Eye (tissue), 1 donor: ENCODE results near the gene APOBEC3F.
"Not testable (repeated sequence)": the region's sequence is repeated elsewhere in the genome, so short reads cannot be mapped to it uniquely, and the experiment has no call there.

ENCODE experiments used
- DNase-seq: peaks from one replicate; pipeline ENCODE4 v3.0.0-alpha.2; 2015

APOBEC3F gene

DNA sequence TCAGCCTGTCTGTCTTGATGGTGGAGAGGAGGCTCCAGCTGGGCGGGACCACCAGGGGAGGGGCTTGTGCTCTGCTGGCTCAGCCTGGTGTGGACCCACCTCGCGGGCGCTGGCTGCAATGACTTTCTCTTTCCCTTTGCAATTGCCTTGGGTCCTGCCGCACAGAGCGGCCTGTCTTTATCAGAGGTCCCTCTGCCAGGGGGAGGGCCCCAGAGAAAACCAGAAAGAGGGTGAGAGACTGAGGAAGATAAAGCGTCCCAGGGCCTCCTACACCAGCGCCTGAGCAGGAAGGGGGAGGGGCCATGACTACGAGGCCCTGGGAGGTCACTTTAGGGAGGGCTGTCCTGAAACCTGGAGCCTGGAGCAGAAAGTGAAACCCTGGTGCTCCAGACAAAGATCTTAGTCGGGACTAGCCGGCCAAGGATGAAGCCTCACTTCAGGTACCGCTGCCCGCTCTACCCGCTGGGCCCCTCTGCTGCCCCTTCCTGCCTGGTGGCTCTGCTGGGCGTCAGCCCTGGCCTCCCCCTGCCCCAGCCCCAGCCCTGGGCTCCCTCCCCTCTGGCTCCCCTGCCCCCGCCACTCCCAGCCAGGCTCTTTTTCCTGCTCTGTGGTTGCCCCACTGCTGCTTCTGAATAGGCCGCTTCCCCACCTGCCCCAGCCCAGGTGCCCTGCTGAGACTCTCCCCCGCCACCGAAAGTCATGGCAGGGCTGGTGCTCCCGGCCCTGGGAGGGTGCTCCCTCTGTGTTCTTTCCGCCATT, at the start of gene APOBEC3F:
APOBEC3F (plus strand) TSS at position 327 of the 759 bp plus-strand sequence; CDS start at position 424, 97 bp downstream.
- peak; percentile 56 for DNase-seq

DNA sequence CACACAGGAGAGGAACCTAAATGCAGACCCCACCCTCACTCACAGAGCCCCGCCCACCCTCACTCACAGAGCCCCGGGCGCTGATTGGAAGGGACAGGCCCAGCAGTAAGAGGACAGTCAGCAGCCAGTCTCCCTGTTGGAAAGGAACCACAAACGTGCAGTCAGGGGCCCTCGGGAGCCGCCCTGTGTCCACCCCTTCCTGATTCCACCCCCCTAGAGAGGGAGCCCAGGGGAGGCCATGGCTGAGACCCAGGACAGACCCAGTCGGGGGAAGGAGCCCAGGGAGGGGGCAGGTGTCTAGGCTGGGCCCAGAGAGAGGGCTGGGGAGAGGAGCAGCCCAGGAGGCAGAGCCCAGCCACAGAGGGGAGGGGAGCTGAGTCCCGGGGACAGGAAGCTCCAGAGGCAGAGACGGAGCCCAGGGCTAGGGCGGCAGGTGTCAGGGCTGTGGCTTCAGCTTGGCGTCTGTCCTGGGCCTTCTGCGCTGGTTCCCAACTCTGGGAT, 47.7 kb upstream of the APOBEC3F start:
- peak; percentile 69 for DNase-seq

DNA sequence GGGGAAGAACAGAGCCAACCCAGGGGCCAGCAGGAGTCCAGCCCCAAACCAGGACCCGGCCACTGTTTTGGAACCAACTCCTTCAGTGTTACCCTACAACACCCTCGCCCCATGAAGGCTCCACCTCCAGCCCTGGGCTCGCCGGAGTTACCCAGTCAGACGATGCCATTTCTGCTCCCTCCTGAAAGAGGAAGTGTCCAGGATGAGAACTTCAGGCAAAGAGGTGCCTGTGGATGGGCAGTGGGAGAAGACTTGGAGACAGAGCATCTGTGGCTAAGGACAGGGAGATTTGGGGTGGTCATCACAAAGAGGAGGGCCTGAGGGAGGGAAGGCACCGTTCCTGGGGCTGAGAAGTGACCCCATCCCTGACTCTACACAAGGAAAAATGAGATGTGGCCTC, 44.6 kb upstream of the APOBEC3F start:
- DNase-seq, result no peak

DNA sequence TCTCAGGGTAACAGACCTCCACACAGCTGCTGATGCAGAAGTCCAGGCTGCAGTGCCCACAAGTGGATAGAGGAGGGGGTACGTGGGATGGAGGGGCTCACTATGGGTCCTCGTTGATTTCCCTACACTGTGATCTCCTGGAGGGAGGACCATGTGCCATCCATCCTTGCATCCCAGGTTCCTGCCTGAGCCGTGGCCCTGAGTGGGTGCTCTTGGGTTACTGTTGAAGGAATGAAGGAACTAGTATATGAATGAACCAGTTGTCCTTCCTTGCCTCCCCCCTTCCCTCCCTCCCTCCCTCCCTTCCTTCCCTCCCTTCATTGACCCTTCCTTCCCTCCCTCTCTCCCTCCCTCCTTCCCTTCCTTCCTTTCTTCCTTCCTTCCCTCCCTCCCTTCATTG, 43.1 kb upstream of the APOBEC3F start:
- DNase-seq, result no peak

DNA sequence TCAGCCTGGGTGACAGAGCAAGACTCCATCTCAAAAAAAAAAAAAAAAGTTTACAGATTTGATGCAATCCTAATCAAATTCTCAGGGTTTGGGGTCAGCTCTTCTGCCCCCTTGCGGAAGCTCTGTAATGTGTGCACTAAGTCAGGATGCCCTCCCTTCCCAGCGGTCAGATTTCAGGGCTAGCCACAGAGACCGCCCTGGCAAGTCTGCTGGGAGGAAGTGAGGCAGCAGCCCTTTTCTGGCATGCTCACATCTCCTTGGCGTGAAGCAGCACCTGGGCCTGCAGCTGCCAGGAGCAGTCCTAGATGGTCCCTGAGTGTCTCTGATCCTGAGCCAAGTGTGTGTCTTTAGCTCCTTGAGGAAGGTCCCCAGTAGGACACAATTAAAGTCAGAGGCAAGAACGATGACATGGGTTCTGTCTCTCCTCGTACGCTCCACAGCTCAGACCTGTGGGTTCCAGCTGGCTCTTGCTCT, 37.5 kb upstream of the APOBEC3F start:
- peak; percentile 89 for DNase-seq

DNA sequence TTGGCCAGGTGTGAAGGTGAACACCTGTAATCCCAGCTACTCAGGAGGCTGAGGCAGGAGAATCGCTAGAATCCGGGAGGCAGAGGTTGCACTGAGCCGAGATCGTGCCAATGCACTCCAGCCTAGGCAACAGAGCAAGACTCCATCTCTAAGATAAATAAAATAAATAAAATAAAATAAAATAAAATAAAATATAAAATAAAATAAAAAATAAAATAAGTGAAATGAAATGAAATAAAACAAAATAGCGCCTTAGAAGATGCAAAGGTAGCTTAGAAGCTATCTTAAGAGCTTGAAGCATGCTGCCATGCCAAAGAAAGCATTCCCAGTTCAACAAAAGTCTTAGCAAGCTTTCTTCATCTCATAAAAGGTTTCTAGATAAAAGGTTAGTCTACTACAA, 33.5 kb upstream of the APOBEC3F start:
- no peak for DNase-seq

DNA sequence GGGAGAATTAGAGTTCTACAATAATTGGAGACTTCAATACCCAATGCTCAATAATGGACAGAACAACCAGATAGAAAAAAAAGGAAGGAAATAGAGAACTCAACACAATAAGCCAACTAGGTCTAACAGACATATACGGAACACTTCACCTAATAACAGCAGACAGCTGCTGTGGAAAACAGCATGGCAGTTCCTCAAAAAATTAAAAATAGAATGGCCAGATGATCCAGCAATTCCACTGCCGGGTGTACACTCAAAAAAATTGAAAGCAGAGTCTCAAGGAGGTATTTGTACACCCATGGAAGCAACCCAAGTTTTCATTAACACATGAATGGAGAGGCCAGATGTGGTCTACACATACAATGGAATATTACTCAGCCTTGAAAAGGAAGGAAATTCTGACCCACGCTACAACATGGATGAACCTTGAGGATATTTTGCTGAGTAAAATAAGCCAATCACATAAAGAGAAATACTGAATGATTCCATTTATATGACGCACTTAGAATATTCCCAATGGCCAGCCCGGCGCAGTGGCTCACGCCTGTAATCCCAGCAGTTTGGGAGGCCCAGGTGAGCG, 32.3 kb upstream of the APOBEC3F start:
- not testable (repeated sequence) for DNase-seq

DNA sequence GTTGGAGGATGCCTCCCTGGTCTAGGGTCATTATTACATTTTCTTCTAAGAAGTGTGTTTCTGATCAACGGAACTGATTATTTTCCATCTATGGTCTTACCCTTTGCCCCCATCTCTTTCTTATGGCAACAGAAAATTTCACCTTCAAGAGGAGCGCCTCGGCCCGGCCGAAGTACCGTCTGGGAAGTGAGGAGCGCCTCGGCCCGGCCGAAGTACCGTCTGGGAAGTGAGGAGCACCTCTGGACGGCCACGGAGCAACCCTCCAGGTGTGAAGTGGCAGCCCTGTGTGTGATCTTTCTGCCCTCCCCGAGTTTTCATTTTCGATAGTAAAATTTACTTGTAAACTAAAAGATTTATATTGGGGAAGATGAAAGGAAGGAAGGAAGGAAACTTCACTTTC, 29.7 kb upstream of the APOBEC3F start:
- no peak for DNase-seq

DNA sequence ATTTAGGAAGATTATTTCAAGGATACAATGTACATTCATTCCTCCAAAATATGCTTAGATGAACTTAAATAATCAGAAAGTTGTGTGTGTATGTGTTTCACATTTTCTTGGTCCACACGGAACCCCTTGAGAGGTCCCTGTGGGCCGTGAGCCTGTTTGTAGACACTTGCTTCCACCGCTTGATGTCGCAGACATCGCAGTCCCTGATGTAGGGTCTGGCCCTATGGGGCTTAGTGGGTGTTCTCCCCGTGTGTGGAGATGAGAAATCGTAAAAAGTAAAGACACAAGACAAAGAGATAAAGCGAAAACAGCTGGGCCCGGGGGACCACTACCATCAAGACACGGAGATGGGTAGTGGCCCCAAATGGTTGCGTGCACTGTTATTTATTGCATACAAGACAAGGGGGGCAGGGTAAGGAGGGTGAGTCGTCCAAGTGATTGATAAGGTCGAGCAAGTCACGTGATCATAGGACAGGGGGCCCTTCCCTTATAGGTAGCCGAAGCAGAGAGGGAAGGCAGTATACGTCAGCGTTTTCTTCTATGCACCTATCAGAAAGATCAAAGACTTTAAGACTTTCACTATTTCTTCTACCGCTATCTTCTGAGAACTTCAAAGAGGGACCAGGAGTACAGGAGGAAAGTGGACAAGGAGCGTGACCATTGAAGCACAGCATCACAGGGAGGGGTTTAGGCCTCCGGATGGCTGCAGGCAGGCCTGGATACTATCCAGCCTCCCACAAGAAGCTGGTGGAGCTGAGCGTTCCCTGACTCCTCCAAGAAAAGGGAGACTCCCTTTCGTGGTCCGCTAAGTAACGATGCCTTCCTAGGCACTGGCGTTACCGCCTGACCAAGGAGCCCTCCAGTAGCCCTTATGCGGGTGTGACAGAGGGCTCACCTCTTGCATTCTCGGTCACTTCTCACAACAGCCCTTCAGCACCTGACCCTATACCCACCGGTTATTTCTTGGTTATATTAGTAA, 27.8 kb upstream of the APOBEC3F start:
- no peak for DNase-seq

DNA sequence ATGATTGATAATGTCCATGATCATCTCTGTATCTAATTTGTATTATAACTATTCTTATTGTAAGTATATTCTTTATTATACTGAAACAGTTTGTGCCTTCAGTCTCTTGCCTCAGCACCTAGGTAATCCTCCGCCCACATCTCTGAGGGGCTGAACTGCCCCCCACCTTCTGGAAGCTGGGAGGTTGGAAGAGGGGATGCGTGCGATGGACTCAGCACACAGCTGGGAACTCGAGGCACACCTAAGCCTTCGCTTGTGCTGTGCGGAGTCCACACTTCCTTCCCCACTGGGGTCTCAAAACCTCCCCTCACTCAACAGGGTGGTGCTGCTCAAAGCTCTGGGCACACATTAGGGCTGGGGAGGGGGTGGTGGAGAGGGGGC, 27.1 kb upstream of the APOBEC3F start:
- not testable (repeated sequence) for DNase-seq

DNA sequence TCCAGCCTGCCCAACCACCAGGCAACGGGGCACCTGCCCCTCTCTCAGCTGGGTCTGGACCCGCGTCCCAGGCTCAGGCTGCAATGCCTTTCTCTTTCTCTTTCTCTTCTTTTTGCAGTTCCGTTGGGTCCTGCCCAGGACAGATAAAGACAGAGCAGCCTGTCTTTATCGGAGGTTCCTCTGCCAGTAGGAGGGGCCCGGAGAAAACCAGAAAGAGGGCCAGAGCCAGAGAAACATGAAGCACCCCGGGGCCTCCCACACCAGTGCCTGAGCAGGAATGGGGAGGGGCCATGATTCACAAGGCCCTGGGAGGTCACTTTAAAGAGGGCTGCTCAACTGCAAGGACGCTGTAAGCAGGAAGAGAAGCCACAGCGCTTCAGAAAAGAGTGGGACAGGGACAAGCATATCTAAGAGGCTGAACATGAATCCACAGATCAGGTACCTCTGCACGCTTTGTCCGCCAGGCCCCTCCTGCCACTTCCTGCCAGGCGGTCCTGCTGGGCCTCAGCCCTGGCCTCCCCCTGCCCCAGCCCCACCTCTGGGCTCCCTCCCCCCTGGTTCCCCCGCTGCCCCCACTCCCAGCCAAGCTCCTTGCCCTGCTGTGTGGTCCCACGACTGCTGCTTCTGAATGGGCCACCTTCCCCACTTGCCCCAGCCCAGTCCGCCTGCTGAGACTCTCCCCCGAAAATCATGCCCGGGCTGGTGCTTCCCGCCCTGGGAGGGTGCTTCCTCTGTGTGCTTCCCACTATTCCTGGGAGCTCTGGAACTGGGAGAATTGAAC, 26.5 kb upstream of the APOBEC3F start, which contains the start of gene APOBEC3C:
APOBEC3C (plus strand) TSS at position 316 of the 781 bp plus-strand sequence; CDS start at position 422, 106 bp downstream.
- peak; percentile 81 for DNase-seq

DNA sequence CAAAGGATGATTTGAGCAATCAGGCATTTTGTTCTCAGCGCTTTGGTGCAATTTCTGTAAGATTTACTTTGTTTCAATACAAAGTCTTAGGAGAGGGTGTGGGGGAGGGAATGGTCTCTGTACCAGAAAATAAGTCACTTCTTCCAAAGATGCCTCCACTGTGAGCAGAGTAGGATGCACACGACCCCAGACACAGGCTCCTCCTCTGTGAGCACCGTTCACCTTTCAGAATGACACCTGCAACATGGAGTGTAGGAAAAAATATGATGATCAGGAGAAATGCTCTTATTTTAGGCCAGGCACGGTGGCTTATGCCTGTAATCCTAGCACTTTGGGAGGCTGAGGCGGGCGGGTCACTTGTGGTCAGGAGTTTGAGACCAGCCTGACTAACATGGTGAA, 25.9 kb upstream of the APOBEC3F start:
- not testable (repeated sequence) for DNase-seq

DNA sequence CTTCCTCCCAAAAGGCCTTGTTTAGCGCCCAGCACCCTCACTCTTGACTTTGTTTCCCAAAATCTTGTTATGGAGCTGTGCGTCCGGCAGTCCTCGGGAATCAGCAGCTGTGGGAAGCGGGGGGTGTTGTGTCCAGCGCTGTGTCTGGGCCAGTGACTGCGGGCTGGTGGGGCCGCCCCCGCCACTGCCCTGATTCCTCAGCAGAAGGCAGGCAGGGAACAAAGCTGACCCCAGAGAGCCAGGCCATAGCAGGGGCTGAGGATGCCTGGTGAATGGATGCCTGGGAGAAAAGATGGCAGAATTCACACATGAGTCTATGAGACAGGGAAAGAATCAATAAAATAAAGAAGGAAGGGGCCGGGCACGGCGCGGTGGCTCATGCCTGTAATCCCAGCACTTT, 24.1 kb upstream of the APOBEC3F start:
- DNase-seq, result no peak

DNA sequence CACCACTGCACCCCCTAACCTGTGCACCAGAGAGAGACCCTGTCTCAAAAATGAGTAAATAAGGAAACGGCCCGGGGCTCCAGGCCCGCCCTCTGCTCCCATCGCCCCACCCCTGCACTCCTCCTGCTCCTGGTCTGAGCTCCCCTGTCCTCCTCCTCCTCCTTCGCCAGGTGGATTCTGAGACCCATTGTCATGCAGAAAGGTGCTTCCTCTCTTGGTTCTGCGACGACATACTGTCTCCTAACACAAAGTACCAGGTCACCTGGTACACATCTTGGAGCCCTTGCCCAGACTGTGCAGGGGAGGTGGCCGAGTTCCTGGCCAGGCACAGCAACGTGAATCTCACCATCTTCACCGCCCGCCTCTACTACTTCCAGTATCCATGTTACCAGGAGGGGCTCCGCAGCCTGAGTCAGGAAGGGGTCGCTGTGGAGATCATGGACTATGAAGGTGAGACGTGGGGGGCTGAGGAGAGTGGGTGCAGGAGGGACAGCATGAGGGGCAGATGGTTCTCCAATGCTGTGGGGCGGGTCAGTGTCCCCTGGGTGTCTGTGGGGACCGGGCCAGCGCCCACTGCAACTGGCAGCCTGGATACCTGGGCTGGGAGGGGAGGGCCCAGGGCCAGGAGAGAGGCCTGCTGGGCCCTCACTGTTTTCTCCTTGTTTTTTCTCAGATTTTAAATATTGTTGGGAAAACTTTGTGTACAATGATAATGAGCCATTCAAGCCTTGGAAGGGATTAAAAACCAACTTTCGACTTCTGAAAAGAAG, 22.9 kb upstream of the APOBEC3F start:
- no peak for DNase-seq

DNA sequence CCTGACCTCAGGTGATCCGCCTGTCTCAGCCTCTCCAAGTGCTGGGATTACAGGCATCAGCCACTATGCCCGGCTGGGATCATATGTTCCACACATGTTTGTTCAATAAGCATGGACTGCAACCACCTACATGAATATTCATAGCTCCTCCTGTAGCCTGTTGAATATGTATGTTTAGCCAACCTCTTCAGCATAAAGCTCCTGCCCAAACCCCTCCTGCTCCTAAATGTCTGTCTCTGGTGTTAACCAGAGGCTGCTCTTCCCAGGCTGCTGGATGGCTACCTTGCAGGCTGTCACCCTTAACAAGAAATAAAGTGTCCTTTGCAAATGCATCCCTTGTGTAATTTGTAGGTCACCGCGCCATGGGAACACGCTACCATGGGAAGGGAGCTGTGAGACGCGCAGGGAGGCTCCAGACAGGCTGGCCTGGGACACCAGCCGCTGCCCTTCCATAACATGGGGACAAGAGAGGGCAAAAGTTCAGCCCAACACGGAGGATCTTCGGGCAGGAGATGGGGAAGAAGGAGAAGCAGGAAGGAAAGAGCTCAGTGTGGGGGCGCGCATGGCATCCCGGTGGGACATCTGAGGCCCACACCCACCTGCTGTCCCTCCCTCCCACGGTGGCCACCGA, 20.5 kb upstream of the APOBEC3F start:
- DNase-seq, result peak; percentile 43

DNA sequence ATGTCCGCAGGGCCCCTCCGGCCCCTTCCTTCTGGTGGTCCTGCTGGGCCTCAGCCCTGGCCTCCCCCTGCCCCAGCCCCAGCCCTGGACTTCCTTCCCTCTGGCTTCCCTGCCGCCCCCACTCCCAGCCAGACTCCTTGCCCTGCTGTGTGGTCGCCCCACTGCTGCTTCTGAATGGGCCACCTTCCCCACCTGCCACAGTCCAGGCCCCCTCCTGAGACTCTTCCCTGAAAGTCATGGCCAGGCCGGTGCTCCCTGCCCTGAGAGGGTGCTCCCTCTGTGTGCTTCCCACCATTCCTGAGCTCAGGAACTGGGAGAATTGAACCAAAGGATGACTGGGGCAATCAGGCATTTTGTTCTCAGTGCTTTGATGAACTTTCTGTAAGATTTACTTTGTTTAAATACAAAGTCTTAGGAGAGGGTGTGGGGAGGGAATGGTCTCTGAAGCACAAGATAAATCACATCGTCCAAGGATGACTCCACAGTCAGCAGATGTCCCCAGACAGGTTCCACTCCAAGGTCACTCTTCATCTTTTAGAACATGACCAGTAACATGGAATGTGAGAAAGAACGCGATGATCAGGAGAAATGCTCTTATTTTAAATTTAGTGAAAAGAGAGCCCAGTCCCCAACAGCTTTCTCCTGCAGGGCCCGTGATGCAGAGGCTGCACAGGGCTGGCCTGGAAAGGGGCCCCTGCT, 19.0 kb upstream of the APOBEC3F start:
- DNase-seq, result no peak

DNA sequence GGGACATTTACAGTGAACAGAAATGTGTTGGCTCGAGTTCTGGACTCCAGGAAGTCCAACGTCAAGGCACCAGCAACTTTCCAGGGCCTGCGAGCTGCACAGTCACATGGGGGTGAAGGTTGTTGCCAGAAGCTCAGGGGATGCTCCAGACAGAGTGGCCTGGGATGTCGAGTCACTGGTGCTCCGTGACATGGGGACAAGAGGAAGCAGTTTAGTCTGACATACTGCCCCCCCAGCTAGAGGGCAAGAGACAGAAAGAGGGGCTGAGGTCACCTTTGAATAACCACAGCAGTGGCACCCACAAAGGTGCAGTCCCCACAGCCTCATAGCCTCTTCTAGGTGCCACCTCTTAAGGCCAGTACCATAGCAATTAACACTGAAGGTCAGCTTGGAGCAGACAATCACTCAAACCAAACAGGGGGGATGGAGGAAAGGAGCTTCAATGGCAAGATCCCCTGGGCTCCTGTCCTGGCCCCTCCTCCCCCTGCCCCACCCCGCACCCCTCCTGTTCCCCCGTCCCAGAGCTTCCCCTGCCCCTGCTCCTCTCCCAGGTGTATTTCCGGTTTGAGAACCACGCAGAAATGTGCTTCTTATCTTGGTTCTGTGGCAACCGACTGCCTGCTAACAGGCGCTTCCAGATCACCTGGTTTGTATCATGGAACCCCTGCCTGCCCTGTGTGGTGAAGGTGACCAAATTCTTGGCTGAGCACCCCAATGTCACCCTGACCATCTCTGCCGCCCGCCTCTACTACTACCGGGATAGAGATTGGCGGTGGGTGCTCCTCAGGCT, 15.9 kb upstream of the APOBEC3F start:
- no peak for DNase-seq

DNA sequence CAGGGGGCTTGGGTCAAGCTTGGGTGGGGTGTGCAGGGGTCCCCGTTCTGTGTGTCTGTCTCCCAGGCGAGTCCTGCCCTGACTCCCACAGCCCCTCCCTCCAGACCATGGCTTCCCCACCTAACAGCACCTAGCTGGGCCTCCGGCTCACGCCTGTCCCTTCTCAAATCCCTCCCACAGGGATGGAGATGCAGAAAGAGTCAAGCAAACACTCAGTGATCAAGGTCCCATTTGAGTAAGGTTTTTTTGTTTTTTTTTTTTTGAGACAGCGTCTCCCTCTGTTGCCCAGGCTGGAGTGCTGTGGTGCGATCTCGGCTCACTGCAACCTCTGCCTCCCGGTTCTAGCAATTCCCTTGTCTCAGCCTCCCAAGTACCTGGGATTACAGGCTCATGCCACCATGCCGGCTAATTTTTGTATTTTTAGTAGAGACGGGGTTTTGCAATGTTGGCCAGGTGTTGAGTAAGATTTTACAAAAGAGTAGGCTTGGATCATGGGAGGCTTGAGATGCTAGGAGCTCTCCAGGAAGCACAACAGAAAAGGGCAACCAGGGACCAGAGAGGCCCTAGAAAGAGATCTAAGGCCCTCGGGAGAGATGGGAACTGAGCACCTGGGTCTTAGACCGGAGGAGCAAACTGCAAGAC, 14.0 kb upstream of the APOBEC3F start:
- no peak for DNase-seq

DNA sequence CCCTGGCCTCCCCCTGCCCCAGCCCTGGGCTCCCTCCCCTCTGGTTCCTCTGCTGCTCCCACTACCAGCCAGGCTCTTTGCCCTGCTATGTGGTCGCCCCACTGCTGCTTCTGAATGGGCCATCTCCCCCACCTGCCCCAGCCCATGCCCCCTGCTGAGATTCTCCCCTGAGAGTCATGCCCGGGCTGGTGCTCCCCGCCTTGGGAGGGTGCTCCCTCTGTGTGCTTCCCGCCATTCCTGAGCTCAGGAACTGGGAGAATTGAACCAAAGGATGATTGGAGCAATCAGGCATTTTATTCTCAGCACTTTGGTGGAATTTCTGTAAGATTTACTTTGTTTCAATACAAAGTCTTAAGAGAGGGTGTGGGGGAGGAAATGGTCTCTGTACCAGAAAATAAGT, 12.9 kb upstream of the APOBEC3F start:
- no peak for DNase-seq
